ENCODE data around the gene MED16.

- TF ChIP-seq EZH2phosphoT487 (IDR thresholded peaks at IDR 0.05; ENCODE audit: insufficient read depth, low read depth) (no peak), EZH2 (IDR thresholded peaks at IDR 0.05; ENCODE audit: insufficient read depth, poor library complexity, severe bottlenecking) (no peak)
These were observed 7.5 kb upstream of the MED16 start for GRCh38 chr19:900302-901111.
